BLaER1 treated with 17β-estradiol and CSF1 and Interleukin-3, amounts not matched to agents 10 nM and 100 nM (cell line): ENCODE results near the gene WNT3A.
"Not testable (repeated sequence)": the region's sequence is repeated elsewhere in the genome, so short reads cannot be mapped to it uniquely, and the experiment has no call there.

ENCODE experiments used
- H3K27ac ChIP-seq, 11 experiments: shearing (Covaris generic); formaldehyde crosslinking; 2 replicates each; pipeline ENCODE4 v1.8.1; 2022
- H3K27me3 ChIP-seq, 11 experiments: shearing (Covaris generic); formaldehyde crosslinking; 2 replicates each; pipeline ENCODE4 v1.8.1; 2022
- H3K36me3 ChIP-seq, 11 experiments: shearing (Covaris generic); formaldehyde crosslinking; 2 replicates each; pipeline ENCODE4 v1.8.1; 2022
- H3K4me1 ChIP-seq, 10 experiments: shearing (Covaris generic); formaldehyde crosslinking; 2 replicates each; pipeline ENCODE4 v1.8.1; 2022
- H3K4me2 ChIP-seq, 11 experiments: shearing (Covaris generic); formaldehyde crosslinking; 2 replicates each; pipeline ENCODE4 v1.8.1; 2022
- H3K4me3 ChIP-seq, 10 experiments: shearing (Covaris generic); formaldehyde crosslinking; 2 replicates each; pipeline ENCODE4 v1.8.1; 2022
- H3K9ac ChIP-seq, 11 experiments: shearing (Covaris generic); formaldehyde crosslinking; 2 replicates each; pipeline ENCODE4 v1.8.1; 2022
- H3K9me3 ChIP-seq, 11 experiments: shearing (Covaris generic); formaldehyde crosslinking; replicated peaks in 1 of 11; 2 replicates each; pipeline ENCODE4 v1.8.1; 2022
- H4K20me1 ChIP-seq, 11 experiments: shearing (Covaris generic); formaldehyde crosslinking; 2 replicates each; pipeline ENCODE4 v1.8.1; 2022
- Cebpa-rat ChIP-seq, 11 experiments: shearing (Covaris generic); IDR thresholded peaks; 2 replicates each; pipeline ENCODE4 v1.8.1; 2022

Gene WNT3A

GRCh38 chr1:228006786-228007048 lies at the start of gene WNT3A:
TSS of gene WNT3A (plus strand) at chr1:228006998. CDS start at chr1:228007129, 131 bp downstream.
- H3K4me3 ChIP-seq, result no peak within 1 kb of the TSS; a peak in 1 of 20 replicates
- H4K20me1 ChIP-seq, result peaks cover 0 to 52% (median 12%) of the 10 kb centered on the region in 11 experiments; a peak in 11 of 22 replicates
- no peaks in the 10 kb centered on the region for H3K36me3 ChIP-seq
- no peak within 1 kb of the TSS for H3K9ac ChIP-seq
- no peak within 1 kb of the TSS for H3K4me2 ChIP-seq
- peaks cover 61 to 71% (median 66%) of the 10 kb centered on the region in 11 experiments for H3K27me3 ChIP-seq
- no peak for TF ChIP-seq Cebpa-rat (IDR thresholded peaks at IDR 0.05)
- H3K9me3 ChIP-seq, result peaks cover 13 to 23% (median 18%) of the 10 kb centered on the region in 11 experiments
- H3K4me1 ChIP-seq, result peaks cover 17 to 47% (median 36%) of the 10 kb centered on the region in 10 experiments
- H3K27ac ChIP-seq, result no peak within 1 kb of the TSS

GRCh38 chr1:227958617-227959324 lies 48.0 kb upstream of the WNT3A start:
- H3K9ac ChIP-seq, result no peak overlapping the region
- no peaks in the 10 kb centered on the region for H4K20me1 ChIP-seq
- no peak for TF ChIP-seq Cebpa-rat (IDR thresholded peaks at IDR 0.05)
- H3K4me2 ChIP-seq, result peak overlapping the region in 2 of 11 experiments; percentile 1 to 3; a peak in 1 of 22 replicates
- H3K4me1 ChIP-seq, result peaks cover 18 to 40% (median 30%) of the 10 kb centered on the region in 10 experiments
- peaks cover 6 to 26% (median 14%) of the 10 kb centered on the region in 11 experiments; a peak in 14 of 22 replicates for H3K9me3 ChIP-seq
- no peaks in the 10 kb centered on the region for H3K27me3 ChIP-seq
- no peaks in the 10 kb centered on the region for H3K36me3 ChIP-seq
- H3K4me3 ChIP-seq, result no peak overlapping the region
- no peak overlapping the region for H3K27ac ChIP-seq

GRCh38 chr1:227959325-227959860 lies 47.4 kb upstream of the WNT3A start:
- no peaks in the 10 kb centered on the region for H3K27me3 ChIP-seq
- no peaks in the 10 kb centered on the region for H3K36me3 ChIP-seq
- H4K20me1 ChIP-seq, result no peaks in the 10 kb centered on the region
- H3K4me3 ChIP-seq, result no peak overlapping the region
- H3K4me1 ChIP-seq, result peaks cover 13 to 34% (median 25%) of the 10 kb centered on the region in 10 experiments
- peaks cover 4 to 25% (median 12%) of the 10 kb centered on the region in 11 experiments; a peak in 14 of 22 replicates for H3K9me3 ChIP-seq
- no peak for TF ChIP-seq Cebpa-rat (IDR thresholded peaks at IDR 0.05)
- H3K9ac ChIP-seq, result no peak overlapping the region
- H3K4me2 ChIP-seq, result no peak overlapping the region
- no peak overlapping the region for H3K27ac ChIP-seq

GRCh38 chr1:227961651-227962466 lies 44.9 kb upstream of the WNT3A start:
- Histone ChIP-seq H3K9me3 (peaks cover 0 to 10% (median 2%) of the 10 kb centered on the region in 11 experiments; a peak in 2 of 22 replicates), H3K27ac (peak overlapping the region in 10 of 11 experiments; percentile 1 to 66 (median 42); a peak in 13 of 22 replicates), H3K4me1 (peaks cover 13 to 34% (median 25%) of the 10 kb centered on the region in 10 experiments), H3K27me3 (no peaks in the 10 kb centered on the region), H3K36me3 (no peaks in the 10 kb centered on the region), H3K9ac (peak overlapping the region in 8 of 11 experiments; percentile 4 to 53 (median 21); a peak in 6 of 22 replicates), H3K4me2 (peak overlapping the region; percentile 26 to 79 (median 71)), H4K20me1 (no peaks in the 10 kb centered on the region), H3K4me3 (no peak overlapping the region)
- no peak for TF ChIP-seq Cebpa-rat (IDR thresholded peaks at IDR 0.05)

- not testable (repeated sequence) for H3K27me3 ChIP-seq, H3K9me3 ChIP-seq, H3K4me3 ChIP-seq, H3K36me3 ChIP-seq, H3K4me2 ChIP-seq, H3K9ac ChIP-seq, H3K27ac ChIP-seq, H4K20me1 ChIP-seq
- H3K4me1 ChIP-seq, result peaks cover 6 to 11% (median 9%) of the 10 kb centered on the region in 10 experiments
Observed at GRCh38 chr1:227966733-227967132, 40.1 kb upstream of the WNT3A start.

GRCh38 chr1:227967815-227968214 lies 39.0 kb upstream of the WNT3A start:
- not testable (repeated sequence) for H3K4me3 ChIP-seq, H3K36me3 ChIP-seq, H3K9me3 ChIP-seq

GRCh38 chr1:227970076-227970995 lies 36.5 kb upstream of the WNT3A start:
- H3K4me3 ChIP-seq, H3K27me3 ChIP-seq: not testable (repeated sequence)

More at GRCh38 chr1:227967815-227968214, 39.0 kb upstream of the WNT3A start:
- not testable (repeated sequence) for H3K27me3 ChIP-seq, H4K20me1 ChIP-seq, H3K9ac ChIP-seq, H3K4me1 ChIP-seq, H3K27ac ChIP-seq, H3K4me2 ChIP-seq

GRCh38 chr1:227971216-227971615 lies 35.6 kb upstream of the WNT3A start:
- H3K36me3 ChIP-seq, H3K9ac ChIP-seq, H3K4me2 ChIP-seq, H3K27ac ChIP-seq, H3K4me3 ChIP-seq, H3K9me3 ChIP-seq, H3K4me1 ChIP-seq, H3K27me3 ChIP-seq, H4K20me1 ChIP-seq: not testable (repeated sequence)

More at GRCh38 chr1:227970076-227970995, 36.5 kb upstream of the WNT3A start:
- not testable (repeated sequence) for H4K20me1 ChIP-seq, H3K36me3 ChIP-seq, H3K9me3 ChIP-seq, H3K9ac ChIP-seq, H3K4me2 ChIP-seq, H3K27ac ChIP-seq, H3K4me1 ChIP-seq

GRCh38 chr1:227971643-227972282 lies 35.0 kb upstream of the WNT3A start:
- H3K36me3 ChIP-seq, H3K27me3 ChIP-seq, H3K9ac ChIP-seq, H3K4me2 ChIP-seq, H4K20me1 ChIP-seq, H3K27ac ChIP-seq, H3K4me1 ChIP-seq, H3K9me3 ChIP-seq, H3K4me3 ChIP-seq: not testable (repeated sequence)

- H3K9ac ChIP-seq, H3K27me3 ChIP-seq, H3K36me3 ChIP-seq, H3K27ac ChIP-seq, H3K4me3 ChIP-seq, H3K4me2 ChIP-seq, H4K20me1 ChIP-seq, H3K4me1 ChIP-seq, H3K9me3 ChIP-seq: not testable (repeated sequence)
Observed at GRCh38 chr1:227972283-227972679, 34.5 kb upstream of the WNT3A start.

GRCh38 chr1:227972843-227973374 lies 33.9 kb upstream of the WNT3A start:
- H3K27me3 ChIP-seq, H3K9ac ChIP-seq, H4K20me1 ChIP-seq, H3K27ac ChIP-seq, H3K36me3 ChIP-seq, H3K4me1 ChIP-seq, H3K4me3 ChIP-seq, H3K9me3 ChIP-seq, H3K4me2 ChIP-seq: not testable (repeated sequence)

- H3K36me3 ChIP-seq, H3K9me3 ChIP-seq, H3K27me3 ChIP-seq, H3K4me3 ChIP-seq, H3K9ac ChIP-seq, H3K4me2 ChIP-seq, H3K4me1 ChIP-seq, H4K20me1 ChIP-seq, H3K27ac ChIP-seq: not testable (repeated sequence)
Observed at GRCh38 chr1:227973724-227974288, 33.0 kb upstream of the WNT3A start.
